ENCODE results near the gene EMILIN3.

EMILIN3 gene

GRCh38 chr20:41359541-41360011 is 7.0 kb downstream of the EMILIN3 start:
- DNase-seq (ENCODE audit: low read depth), result no peak
- no peak overlapping the region for H3K4me3 ChIP-seq (ENCODE audit: low read length)
- no peak for TF ChIP-seq CTCF (IDR thresholded peaks at IDR 0.05; ENCODE audit: insufficient read depth, low read depth, low read length, missing control alignments)

- no peak overlapping the region for H3K4me3 ChIP-seq (ENCODE audit: low read length)
- DNase-seq (ENCODE audit: low read depth), result no peak
- no peak for TF ChIP-seq CTCF (IDR thresholded peaks at IDR 0.05; ENCODE audit: insufficient read depth, low read depth, low read length, missing control alignments)
Observed at GRCh38 chr20:41358717-41359116, 7.9 kb downstream of the EMILIN3 start.

- DNase-seq (ENCODE audit: low read depth), result no peak
- no peak overlapping the region for H3K4me3 ChIP-seq (ENCODE audit: low read length)
- TF ChIP-seq CTCF (IDR thresholded peaks at IDR 0.05; ENCODE audit: insufficient read depth, low read depth, low read length, missing control alignments), result no peak
Observed at GRCh38 chr20:41358230-41358629, 8.4 kb downstream of the EMILIN3 start.

- DNase-seq (ENCODE audit: low read depth), result no peak
- TF ChIP-seq CTCF (IDR thresholded peaks at IDR 0.05; ENCODE audit: insufficient read depth, low read depth, low read length, missing control alignments), result no peak
- H3K4me3 ChIP-seq (ENCODE audit: low read length), result no peak overlapping the region
Observed at GRCh38 chr20:41357424-41358163, 9.0 kb downstream of the EMILIN3 start.

GRCh38 chr20:41356951-41357350 is 9.7 kb downstream of the EMILIN3 start:
- no peak for DNase-seq (ENCODE audit: low read depth)
- H3K4me3 ChIP-seq (ENCODE audit: low read length), result no peak overlapping the region
- TF ChIP-seq CTCF (IDR thresholded peaks at IDR 0.05; ENCODE audit: insufficient read depth, low read depth, low read length, missing control alignments), result no peak

GRCh38 chr20:41355598-41356203 is 10.9 kb downstream of the EMILIN3 start:
- no peak for TF ChIP-seq CTCF (IDR thresholded peaks at IDR 0.05; ENCODE audit: insufficient read depth, low read depth, low read length, missing control alignments)
- H3K4me3 ChIP-seq (ENCODE audit: low read length), result no peak overlapping the region
- DNase-seq (ENCODE audit: low read depth), result no peak

Measured in epithelial cell of esophagus (primary cell).